GM10266 (cell line): ENCODE measurements around the gene THNSL1.

ENCODE experiments used
- DNase-seq: peaks from one replicate; pipeline ENCODE4 v3.0.0; 2012; ENCODE audit errors: extremely low spot score
- CTCF ChIP-seq: IDR thresholded peaks from 2 replicates; pipeline ENCODE4 v1.5.1; 2012; ENCODE audit warnings: mild to moderate bottlenecking, low read depth; ENCODE audit not compliant: control insufficient read depth, insufficient read depth; ENCODE audit errors: missing control alignments

THNSL1 gene

GRCh38 chr10:24974976-24975375 lies 41.4 kb upstream of the THNSL1 start:
- DNase-seq: no peak
- TF ChIP-seq CTCF: no peak

- no peak for DNase-seq
Observed at GRCh38 chr10:24979685-24980084, 36.7 kb upstream of the THNSL1 start.

GRCh38 chr10:24981161-24981710 lies 35.2 kb upstream of the THNSL1 start:
- no peak for TF ChIP-seq CTCF

More at GRCh38 chr10:24979685-24980084, 36.7 kb upstream of the THNSL1 start:
- TF ChIP-seq CTCF: no peak

GRCh38 chr10:24982319-24983112 lies 33.9 kb upstream of the THNSL1 start:
- no peak for TF ChIP-seq CTCF
- DNase-seq: no peak

More at GRCh38 chr10:24981161-24981710, 35.2 kb upstream of the THNSL1 start:
- no peak for DNase-seq

- no peak for TF ChIP-seq CTCF
- DNase-seq: no peak
Observed at GRCh38 chr10:24983130-24983529, 33.3 kb upstream of the THNSL1 start.

GRCh38 chr10:24983946-24984345 lies 32.5 kb upstream of the THNSL1 start:
- no peak for DNase-seq
- no peak for TF ChIP-seq CTCF

GRCh38 chr10:24984906-24985305 lies 31.5 kb upstream of the THNSL1 start:
- TF ChIP-seq CTCF: no peak
- DNase-seq: no peak
